C4-2B (cell line): ENCODE measurements around the gene CFAP46.

Source experiments
- CTCF ChIP-seq: fragments of 450-650 bp; conservative IDR thresholded peaks from 2 replicates; pipeline ENCODE4 v1.5.1; 2017; ENCODE audit warnings: mild to moderate bottlenecking
- ZFX ChIP-seq: fragments of 450-650 bp; IDR thresholded peaks from 2 replicates; pipeline ENCODE4 v1.6.1; 2017

GRCh38 chr10:132776186-132776585 is 166.2 kb downstream of the CFAP46 start:
- TF ChIP-seq CTCF: no peak
- TF ChIP-seq ZFX: no peak
